Neural crest cell (in vitro differentiated cells): Measurements from ENCODE around the gene SLC1A7. TPM values are rescaled to one million over a fixed set of nuclear protein-coding genes. Genes with fewer than 3 reads are reported as not detected.

Experiments
- DNase-seq: peaks from one replicate; pipeline ENCODE4 v3.0.0; 2021; ENCODE audit warnings: low read depth, mixed read lengths, low spot score
- H3K27ac Mint-ChIP-seq: one replicate; pipeline ENCODE4 v1.8.0; 2021; ENCODE audit warnings: mild to moderate bottlenecking, mixed read lengths; ENCODE audit not compliant: unreplicated experiment
- H3K27me3 Mint-ChIP-seq: 2 replicates; pipeline ENCODE4 v1.8.0; 2021; ENCODE audit warnings: low read depth, mild to moderate bottlenecking, mixed read lengths
- H3K36me3 Mint-ChIP-seq: 2 replicates; pipeline ENCODE4 v1.8.0; 2021; ENCODE audit warnings: low read depth, mild to moderate bottlenecking, mixed read lengths
- H3K4me1 Mint-ChIP-seq: 2 replicates; pipeline ENCODE4 v1.8.0; 2021; ENCODE audit warnings: mixed read lengths
- H3K4me3 Mint-ChIP-seq: one replicate; pipeline ENCODE4 v1.8.0; 2021; ENCODE audit warnings: mild to moderate bottlenecking, mixed read lengths
- H3K9me3 Mint-ChIP-seq: 2 replicates; pipeline ENCODE4 v1.8.0; 2021; ENCODE audit warnings: mixed read lengths
- total RNA-seq: library from RNA; stranded (reverse); gene quantifications from 2 replicates; pipeline ENCODE4 v1.2.1, GENCODE V29; 2021
- TF ChIP-seq, protein P1 (sequence below): fragments of 200-600 bp; sonication (generic); conservative IDR thresholded peaks from 2 replicates; pipeline ENCODE4 v1.5.0; 2021; ENCODE audit warnings: antibody characterized with exemption, mild to moderate bottlenecking

The SLC1A7 gene
- total RNA-seq, 1 donor from 2014 or later: not detected

DNA sequence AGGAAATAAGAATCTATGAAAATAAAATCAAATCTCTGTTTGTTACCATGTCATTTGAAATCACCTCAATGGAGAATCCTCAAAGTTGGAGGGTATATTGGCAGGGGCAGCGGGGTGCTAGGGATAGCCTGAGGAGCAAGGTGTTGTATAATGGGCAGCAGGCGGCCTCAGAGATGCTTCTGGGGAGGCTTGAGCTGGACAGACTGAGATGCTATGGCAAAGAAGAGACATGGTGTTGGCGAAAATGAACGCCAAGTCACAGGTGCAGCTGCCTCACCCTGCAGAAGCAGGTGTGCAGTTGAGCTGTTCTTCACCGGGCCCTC lies 3.1 kb upstream of the SLC1A7 start:
- no peaks in the 10 kb centered on the region for H3K27me3 Mint-ChIP-seq
- TF ChIP-seq, protein P1, sequence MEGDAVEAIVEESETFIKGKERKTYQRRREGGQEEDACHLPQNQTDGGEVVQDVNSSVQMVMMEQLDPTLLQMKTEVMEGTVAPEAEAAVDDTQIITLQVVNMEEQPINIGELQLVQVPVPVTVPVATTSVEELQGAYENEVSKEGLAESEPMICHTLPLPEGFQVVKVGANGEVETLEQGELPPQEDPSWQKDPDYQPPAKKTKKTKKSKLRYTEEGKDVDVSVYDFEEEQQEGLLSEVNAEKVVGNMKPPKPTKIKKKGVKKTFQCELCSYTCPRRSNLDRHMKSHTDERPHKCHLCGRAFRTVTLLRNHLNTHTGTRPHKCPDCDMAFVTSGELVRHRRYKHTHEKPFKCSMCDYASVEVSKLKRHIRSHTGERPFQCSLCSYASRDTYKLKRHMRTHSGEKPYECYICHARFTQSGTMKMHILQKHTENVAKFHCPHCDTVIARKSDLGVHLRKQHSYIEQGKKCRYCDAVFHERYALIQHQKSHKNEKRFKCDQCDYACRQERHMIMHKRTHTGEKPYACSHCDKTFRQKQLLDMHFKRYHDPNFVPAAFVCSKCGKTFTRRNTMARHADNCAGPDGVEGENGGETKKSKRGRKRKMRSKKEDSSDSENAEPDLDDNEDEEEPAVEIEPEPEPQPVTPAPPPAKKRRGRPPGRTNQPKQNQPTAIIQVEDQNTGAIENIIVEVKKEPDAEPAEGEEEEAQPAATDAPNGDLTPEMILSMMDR: no peak
- H3K4me1 Mint-ChIP-seq: no peaks in the 10 kb centered on the region
- H3K36me3 Mint-ChIP-seq: no peaks in the 10 kb centered on the region
- no peak overlapping the region for H3K4me3 Mint-ChIP-seq
- peak overlapping the region; percentile 72 for H3K27ac Mint-ChIP-seq
- DNase-seq: no peak
- no peaks in the 10 kb centered on the region for H3K9me3 Mint-ChIP-seq

DNA sequence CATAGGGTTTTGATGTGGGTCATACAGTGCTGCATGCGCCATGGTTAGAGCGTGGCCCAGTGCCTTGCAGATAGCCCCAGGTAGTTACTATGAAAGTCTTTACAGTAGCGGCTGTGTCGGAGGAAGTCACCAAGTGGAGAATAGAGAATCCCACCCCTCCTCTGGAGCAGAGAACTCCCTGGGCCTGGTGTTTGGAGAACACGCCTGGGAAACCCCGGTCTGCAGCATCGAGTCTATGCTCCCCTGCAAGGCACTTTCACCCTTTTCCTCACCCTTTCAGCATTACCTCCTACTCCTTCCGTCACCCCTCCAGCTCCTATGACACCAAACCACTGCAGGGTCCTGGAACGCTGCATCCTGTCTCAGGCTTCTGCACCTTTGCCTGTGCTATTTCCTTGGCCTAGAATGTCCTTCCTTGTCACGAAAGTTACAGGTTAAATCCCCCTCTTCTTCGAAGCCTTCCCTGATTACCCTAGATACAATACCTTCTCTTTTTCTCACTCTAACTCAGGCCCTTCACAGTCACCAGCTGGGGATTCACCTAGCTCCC lies 2.7 kb upstream of the SLC1A7 start:
- TF ChIP-seq, protein P1: no peak
- Mint-ChIP-seq H3K27me3 (no peaks in the 10 kb centered on the region), H3K27ac (no peak overlapping the region), H3K36me3 (no peaks in the 10 kb centered on the region), H3K4me1 (no peaks in the 10 kb centered on the region), H3K4me3 (no peak overlapping the region), H3K9me3 (no peaks in the 10 kb centered on the region)
- DNase-seq: no peak

DNA sequence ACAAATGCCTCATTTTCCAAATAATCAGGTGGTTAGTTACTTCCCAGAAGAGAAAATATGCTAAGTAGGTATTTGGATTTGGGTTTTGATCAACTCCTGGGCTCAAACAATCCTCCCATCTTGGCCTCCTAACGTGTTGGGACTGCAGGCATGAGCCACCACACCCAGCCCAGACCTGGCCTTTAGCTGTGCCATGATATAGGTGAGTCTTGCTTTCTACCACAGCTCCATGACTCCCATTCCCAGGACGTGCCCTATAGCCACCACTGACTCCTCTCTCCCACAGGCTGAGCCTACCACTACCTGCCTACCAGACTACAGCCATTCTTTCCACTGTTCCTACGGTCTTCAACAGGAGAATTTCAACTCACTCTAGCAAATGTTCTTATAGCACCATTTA lies 1.8 kb upstream of the SLC1A7 start:
- no peak for DNase-seq
- TF ChIP-seq, protein P1: no peak
- Mint-ChIP-seq H3K27ac (no peak overlapping the region), H3K4me3 (no peak overlapping the region), H3K4me1 (no peaks in the 10 kb centered on the region), H3K9me3 (no peaks in the 10 kb centered on the region), H3K27me3 (no peaks in the 10 kb centered on the region), H3K36me3 (no peaks in the 10 kb centered on the region)

DNA sequence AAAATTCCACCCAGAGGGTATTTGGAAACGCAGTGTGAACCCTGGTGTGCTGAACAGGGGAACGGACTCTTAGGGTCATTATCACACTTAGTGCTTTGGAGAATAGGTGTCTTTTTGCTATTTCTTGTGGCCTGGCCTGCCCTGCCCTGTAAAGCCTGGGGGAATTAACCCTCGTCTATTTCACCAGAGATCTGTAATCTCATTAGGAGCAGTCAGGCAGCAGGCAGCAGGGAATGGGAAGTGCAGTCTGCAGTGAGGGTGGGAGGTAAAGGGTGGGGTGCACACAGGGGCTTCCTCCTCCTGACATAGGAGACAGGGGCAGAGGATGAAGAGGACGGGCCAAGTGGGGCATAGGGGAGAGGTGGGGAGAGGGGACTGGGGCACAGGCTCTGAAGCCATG lies 1.1 kb upstream of the SLC1A7 start:
- TF ChIP-seq, protein P1: no peak
- no peak for DNase-seq
- no peaks in the 10 kb centered on the region for H3K27me3 Mint-ChIP-seq
- no peak overlapping the region for H3K27ac Mint-ChIP-seq
- no peaks in the 10 kb centered on the region for H3K4me1 Mint-ChIP-seq
- no peak overlapping the region for H3K4me3 Mint-ChIP-seq
- H3K36me3 Mint-ChIP-seq: no peaks in the 10 kb centered on the region
- no peaks in the 10 kb centered on the region for H3K9me3 Mint-ChIP-seq

DNA sequence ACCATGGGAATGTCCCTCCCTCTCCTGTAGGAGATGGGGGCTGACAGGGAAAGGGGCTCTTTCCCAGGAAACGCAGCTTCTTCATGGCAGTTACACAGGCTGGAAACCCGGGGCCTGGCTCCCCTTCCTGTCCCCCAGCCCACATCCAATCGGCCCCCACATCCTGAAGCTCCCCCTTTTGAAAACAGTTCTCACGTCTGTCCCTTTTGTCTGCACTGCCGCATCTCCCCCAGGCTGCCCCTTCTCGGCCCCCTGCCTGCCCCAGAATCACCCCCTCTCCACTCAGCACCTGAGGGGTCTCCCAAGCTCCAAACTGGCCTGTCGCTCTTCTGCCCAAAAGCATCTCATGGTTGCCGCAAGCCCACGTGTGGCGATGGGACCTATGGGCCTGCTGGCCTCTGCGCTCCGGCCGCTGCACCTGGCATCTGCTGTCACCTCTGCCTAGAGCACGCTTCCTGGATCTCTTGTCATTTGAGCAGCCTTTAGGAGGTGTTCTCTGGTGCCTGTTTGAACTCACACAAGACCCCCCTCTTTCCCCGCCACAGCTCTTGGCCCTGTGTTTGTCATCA lies 867 bp downstream of the SLC1A7 start:
- no peak for DNase-seq
- Mint-ChIP-seq H3K27me3 (no peaks in the 10 kb centered on the region), H3K36me3 (peaks cover 3% of the 10 kb centered on the region), H3K27ac (no peak overlapping the region), H3K9me3 (peaks cover 6% of the 10 kb centered on the region), H3K4me1 (no peaks in the 10 kb centered on the region), H3K4me3 (no peak overlapping the region)
- TF ChIP-seq, protein P1: no peak
